A549 (cell line): ENCODE data around the gene MAP3K10.

Experiments used
- CBX2 ChIP-seq: fragments of 200-600 bp; sonication (generic); IDR thresholded peaks from 2 replicates; pipeline ENCODE4 v1.6.1; 2016; ENCODE audit warnings: low read depth, mild to moderate bottlenecking, borderline replicate concordance
- HDAC2 ChIP-seq: fragments of 200-600 bp; sonication (generic); IDR thresholded peaks from 2 replicates; pipeline ENCODE4 v1.6.1; 2016
- MYC ChIP-seq: IDR thresholded peaks from 2 replicates; pipeline ENCODE4 v1.6.1; 2012; ENCODE audit warnings: mild to moderate bottlenecking, inconsistent platforms, low read length, improper control_type of control experiment, borderline replicate concordance
- POLR2A ChIP-seq: IDR thresholded peaks from 2 replicates; pipeline ENCODE4 v1.6.1; 2012; ENCODE audit warnings: mild to moderate bottlenecking, low read length
- RFX5 ChIP-seq: fragments of 450-650 bp; IDR thresholded peaks from 2 replicates; pipeline ENCODE4 v1.7.1; 2014; ENCODE audit warnings: antibody characterized with exemption, mild to moderate bottlenecking, moderate library complexity
- TF ChIP-seq, protein P1 (sequence below): fragments of >200 bp; sonication (Bioruptor Twin); formaldehyde crosslinking; IDR thresholded peaks from 3 replicates; pipeline ENCODE4 v1.5.1; 2016
- TF ChIP-seq, protein P2 (sequence below): fragments of 200-600 bp; sonication (generic); IDR thresholded peaks from 2 replicates; pipeline ENCODE4 v1.6.1; 2016; ENCODE audit warnings: antibody characterized with exemption, mild to moderate bottlenecking, moderate library complexity

DNA sequence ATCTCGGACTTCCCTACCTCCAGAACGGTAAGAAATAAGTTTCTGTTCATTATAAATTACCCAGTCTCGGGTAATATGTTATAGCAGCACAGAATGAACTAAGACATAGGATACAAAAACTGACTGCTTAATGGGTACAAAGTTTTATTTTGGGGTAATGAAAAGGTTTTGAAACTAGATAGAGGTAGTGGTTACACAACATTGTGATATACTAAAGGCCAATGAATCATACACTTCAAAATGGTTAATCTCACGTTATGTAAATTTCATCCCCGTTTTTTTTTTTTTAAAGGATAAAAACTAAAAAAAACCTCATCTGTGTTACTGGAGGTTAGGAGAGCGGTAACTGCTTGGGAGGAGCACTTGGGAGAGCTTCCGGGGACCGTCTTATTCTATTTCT, 70.4 kb downstream of the MAP3K10 start:
- TF ChIP-seq, protein P1, sequence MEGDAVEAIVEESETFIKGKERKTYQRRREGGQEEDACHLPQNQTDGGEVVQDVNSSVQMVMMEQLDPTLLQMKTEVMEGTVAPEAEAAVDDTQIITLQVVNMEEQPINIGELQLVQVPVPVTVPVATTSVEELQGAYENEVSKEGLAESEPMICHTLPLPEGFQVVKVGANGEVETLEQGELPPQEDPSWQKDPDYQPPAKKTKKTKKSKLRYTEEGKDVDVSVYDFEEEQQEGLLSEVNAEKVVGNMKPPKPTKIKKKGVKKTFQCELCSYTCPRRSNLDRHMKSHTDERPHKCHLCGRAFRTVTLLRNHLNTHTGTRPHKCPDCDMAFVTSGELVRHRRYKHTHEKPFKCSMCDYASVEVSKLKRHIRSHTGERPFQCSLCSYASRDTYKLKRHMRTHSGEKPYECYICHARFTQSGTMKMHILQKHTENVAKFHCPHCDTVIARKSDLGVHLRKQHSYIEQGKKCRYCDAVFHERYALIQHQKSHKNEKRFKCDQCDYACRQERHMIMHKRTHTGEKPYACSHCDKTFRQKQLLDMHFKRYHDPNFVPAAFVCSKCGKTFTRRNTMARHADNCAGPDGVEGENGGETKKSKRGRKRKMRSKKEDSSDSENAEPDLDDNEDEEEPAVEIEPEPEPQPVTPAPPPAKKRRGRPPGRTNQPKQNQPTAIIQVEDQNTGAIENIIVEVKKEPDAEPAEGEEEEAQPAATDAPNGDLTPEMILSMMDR, result no peak
- TF ChIP-seq, protein P2, sequence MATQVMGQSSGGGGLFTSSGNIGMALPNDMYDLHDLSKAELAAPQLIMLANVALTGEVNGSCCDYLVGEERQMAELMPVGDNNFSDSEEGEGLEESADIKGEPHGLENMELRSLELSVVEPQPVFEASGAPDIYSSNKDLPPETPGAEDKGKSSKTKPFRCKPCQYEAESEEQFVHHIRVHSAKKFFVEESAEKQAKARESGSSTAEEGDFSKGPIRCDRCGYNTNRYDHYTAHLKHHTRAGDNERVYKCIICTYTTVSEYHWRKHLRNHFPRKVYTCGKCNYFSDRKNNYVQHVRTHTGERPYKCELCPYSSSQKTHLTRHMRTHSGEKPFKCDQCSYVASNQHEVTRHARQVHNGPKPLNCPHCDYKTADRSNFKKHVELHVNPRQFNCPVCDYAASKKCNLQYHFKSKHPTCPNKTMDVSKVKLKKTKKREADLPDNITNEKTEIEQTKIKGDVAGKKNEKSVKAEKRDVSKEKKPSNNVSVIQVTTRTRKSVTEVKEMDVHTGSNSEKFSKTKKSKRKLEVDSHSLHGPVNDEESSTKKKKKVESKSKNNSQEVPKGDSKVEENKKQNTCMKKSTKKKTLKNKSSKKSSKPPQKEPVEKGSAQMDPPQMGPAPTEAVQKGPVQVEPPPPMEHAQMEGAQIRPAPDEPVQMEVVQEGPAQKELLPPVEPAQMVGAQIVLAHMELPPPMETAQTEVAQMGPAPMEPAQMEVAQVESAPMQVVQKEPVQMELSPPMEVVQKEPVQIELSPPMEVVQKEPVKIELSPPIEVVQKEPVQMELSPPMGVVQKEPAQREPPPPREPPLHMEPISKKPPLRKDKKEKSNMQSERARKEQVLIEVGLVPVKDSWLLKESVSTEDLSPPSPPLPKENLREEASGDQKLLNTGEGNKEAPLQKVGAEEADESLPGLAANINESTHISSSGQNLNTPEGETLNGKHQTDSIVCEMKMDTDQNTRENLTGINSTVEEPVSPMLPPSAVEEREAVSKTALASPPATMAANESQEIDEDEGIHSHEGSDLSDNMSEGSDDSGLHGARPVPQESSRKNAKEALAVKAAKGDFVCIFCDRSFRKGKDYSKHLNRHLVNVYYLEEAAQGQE, result no peak
- TF ChIP-seq CBX2 (no peak), POLR2A (no peak), MYC (no peak), HDAC2 (no peak), RFX5 (no peak)
